Body of pancreas (tissue), 4 donors: ENCODE results near the gene TNPO1.

Source experiments
- POLR2A ChIP-seq, 3 donors: fragments of 450-650 bp; IDR thresholded peaks; one replicate each; pipeline ENCODE4 v1.6.1; 2016; ENCODE audit warnings: antibody characterized with exemption in 3 of 3, mild to moderate bottlenecking in 2 of 3
- TF ChIP-seq, protein P1 (sequence below), 7 experiments: fragments of 450-650 bp in 4 of 7; fragments of 200-600 bp in 3 of 7; sonication (generic) in 3 of 7; IDR thresholded peaks; one replicate each; pipeline ENCODE4 v1.5.1; 2016 to 2019; ENCODE audit warnings: antibody characterized with exemption in 7 of 7

DNA sequence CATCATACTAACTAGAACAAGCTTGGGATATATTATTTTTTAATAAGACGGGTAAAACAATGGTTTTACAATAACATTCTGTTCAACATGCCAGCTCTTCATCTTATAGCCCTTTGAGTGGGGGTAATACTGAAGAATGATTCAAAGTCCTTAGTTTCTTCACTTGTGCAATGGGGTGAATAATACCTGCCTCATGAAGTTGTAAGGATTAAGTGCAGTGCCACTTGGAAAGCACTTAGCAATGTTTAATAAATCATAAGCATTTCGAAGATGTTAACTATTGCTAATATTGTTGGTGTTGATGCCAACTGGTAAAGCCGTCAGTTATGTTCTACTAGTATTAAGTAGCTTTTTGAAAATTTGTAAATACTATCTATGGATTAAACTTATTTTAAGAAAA, 38.0 kb downstream of the TNPO1 start:
- TF ChIP-seq, protein P1, sequence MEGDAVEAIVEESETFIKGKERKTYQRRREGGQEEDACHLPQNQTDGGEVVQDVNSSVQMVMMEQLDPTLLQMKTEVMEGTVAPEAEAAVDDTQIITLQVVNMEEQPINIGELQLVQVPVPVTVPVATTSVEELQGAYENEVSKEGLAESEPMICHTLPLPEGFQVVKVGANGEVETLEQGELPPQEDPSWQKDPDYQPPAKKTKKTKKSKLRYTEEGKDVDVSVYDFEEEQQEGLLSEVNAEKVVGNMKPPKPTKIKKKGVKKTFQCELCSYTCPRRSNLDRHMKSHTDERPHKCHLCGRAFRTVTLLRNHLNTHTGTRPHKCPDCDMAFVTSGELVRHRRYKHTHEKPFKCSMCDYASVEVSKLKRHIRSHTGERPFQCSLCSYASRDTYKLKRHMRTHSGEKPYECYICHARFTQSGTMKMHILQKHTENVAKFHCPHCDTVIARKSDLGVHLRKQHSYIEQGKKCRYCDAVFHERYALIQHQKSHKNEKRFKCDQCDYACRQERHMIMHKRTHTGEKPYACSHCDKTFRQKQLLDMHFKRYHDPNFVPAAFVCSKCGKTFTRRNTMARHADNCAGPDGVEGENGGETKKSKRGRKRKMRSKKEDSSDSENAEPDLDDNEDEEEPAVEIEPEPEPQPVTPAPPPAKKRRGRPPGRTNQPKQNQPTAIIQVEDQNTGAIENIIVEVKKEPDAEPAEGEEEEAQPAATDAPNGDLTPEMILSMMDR (IDR thresholded peaks at IDR 0.05): no peak
- TF ChIP-seq POLR2A (IDR thresholded peaks at IDR 0.05): no peak
